Right ventricle myocardium inferior (tissue), 1 donor: Measurements from ENCODE around the gene FTSJ3. TPM values are rescaled to one million over a fixed set of nuclear protein-coding genes. Genes with fewer than 3 reads are reported as not detected.

Source experiments
- ATAC-seq: fragments of 200-7000 bp; cut with Tn5 transposase; one replicate; pipeline ENCODE4 v1.9.1; 2020; ENCODE audit warnings: mild to moderate bottlenecking, moderate library complexity
- DNase-seq: peaks from one replicate; pipeline ENCODE4 v3.0.0; 2021; ENCODE audit errors: missing footprints
- intact Hi-C: fragments of 100-400 bp; cut with DNase I; formaldehyde crosslinking; loops from one replicate; pipeline ENCODE4 v1.11.0; 2022
- total RNA-seq: library from RNA; stranded (reverse); fragmentation: NEBNext Ultra II Directional; extraction: Animal tissue kit (Norgen Biotek cat#: 25700); gene quantifications from one replicate; pipeline ENCODE4 v1.2.1, GENCODE V29; 2021
- donor health status: DM: no; HTN: yes; CAD: no; lungs with severe emphysema.

FTSJ3 gene
- total RNA-seq, 1 donor from 2014 or later = 34.2 TPM

- no peak for DNase-seq
- ATAC-seq = no peak
- intact Hi-C loops = no loop called here
Observed at GRCh38 chr17:63831505-63831904, 4.0 kb upstream of the FTSJ3 start.

GRCh38 chr17:63830904-63831491 lies 3.5 kb upstream of the FTSJ3 start:
- ATAC-seq (no peak), DNase-seq (no peak)
- intact Hi-C loops = no loop called here

GRCh38 chr17:63830278-63830677 lies 2.8 kb upstream of the FTSJ3 start:
- intact Hi-C loops = no loop called here
- ATAC-seq (no peak), DNase-seq (no peak)

GRCh38 chr17:63828936-63829335 lies 1.5 kb upstream of the FTSJ3 start:
- ATAC-seq (no peak), DNase-seq (no peak)
- intact Hi-C loops = loop anchor here (10.0 kb wide), 1 partner anchor 676 kb away; the partner anchor contains the start of genes CEP95 and DDX5

GRCh38 chr17:63827801-63828221 lies 348 bp upstream of the FTSJ3 start:
- DNase-seq = no peak
- intact Hi-C loops = loop anchor here (1.0 to 10.0 kb wide), 2 partner anchors 54 to 677 kb away; partner anchors contain the start of genes CEP95, DDX42 and DDX5
- ATAC-seq = no peak

GRCh38 chr17:63826468-63827001 lies 928 bp downstream of the FTSJ3 start:
- DNase-seq (peak; percentile 74), ATAC-seq (peak; percentile 2)
- intact Hi-C loops = loop anchor here (1.0 to 10.0 kb wide), 2 partner anchors 52 to 678 kb away; partner anchors contain the start of genes CEP95, DDX42 and DDX5

GRCh38 chr17:63824362-63824761 lies 3.1 kb downstream of the FTSJ3 start:
- DNase-seq (no peak), ATAC-seq (no peak)
- intact Hi-C loops = loop anchor here (10.0 kb wide), 1 partner anchor 680 kb away; the partner anchor contains the start of genes CEP95 and DDX5

- ATAC-seq = no peak
- peak; percentile 30 for DNase-seq
- intact Hi-C loops = loop anchor here (10.0 kb wide), 1 partner anchor 681 kb away; the partner anchor contains the start of genes CEP95 and DDX5
Observed at GRCh38 chr17:63823659-63824331, 3.7 kb downstream of the FTSJ3 start.

GRCh38 chr17:63822537-63822936 lies 4.9 kb downstream of the FTSJ3 start:
- intact Hi-C loops = loop anchor here (10.0 kb wide), 1 partner anchor 682 kb away; the partner anchor contains the start of genes CEP95 and DDX5
- DNase-seq (no peak), ATAC-seq (no peak)

- no peak for DNase-seq
- intact Hi-C loops = loop anchor here (10.0 kb wide), 1 partner anchor 683 kb away; the partner anchor contains the start of genes CEP95 and DDX5
- no peak for ATAC-seq
Observed at GRCh38 chr17:63821804-63822203, 5.7 kb downstream of the FTSJ3 start.

- ATAC-seq = no peak
- DNase-seq = no peak
- intact Hi-C loops = loop anchor here (10.0 kb wide), 1 partner anchor 684 kb away; the partner anchor contains the start of genes CEP95 and DDX5
Observed at GRCh38 chr17:63820963-63821561, 6.4 kb downstream of the FTSJ3 start.

GRCh38 chr17:63819585-63820537 lies 7.6 kb downstream of the FTSJ3 start:
- DNase-seq (no peak), ATAC-seq (peak; percentile 22)
- intact Hi-C loops = loop anchor here (10.0 kb wide), 1 partner anchor 685 kb away; the partner anchor contains the start of genes CEP95 and DDX5

- intact Hi-C loops = no loop called here
- ATAC-seq (no peak), DNase-seq (no peak)
Observed at GRCh38 chr17:63819131-63819530, 8.3 kb downstream of the FTSJ3 start.

GRCh38 chr17:63817736-63818385 lies 9.6 kb downstream of the FTSJ3 start:
- DNase-seq = no peak
- ATAC-seq = peak; percentile 30
- intact Hi-C loops = no loop called here

GRCh38 chr17:63816669-63817068 lies 10.8 kb downstream of the FTSJ3 start:
- intact Hi-C loops = no loop called here
- DNase-seq = no peak
- no peak for ATAC-seq

- no peak for ATAC-seq
- intact Hi-C loops = no loop called here
- no peak for DNase-seq
Observed at GRCh38 chr17:63816123-63816522, 11.3 kb downstream of the FTSJ3 start.

GRCh38 chr17:63809970-63810369 lies 17.5 kb downstream of the FTSJ3 start:
- intact Hi-C loops = no loop called here

GRCh38 chr17:63805591-63805990 lies 21.9 kb downstream of the FTSJ3 start:
- intact Hi-C loops = no loop called here
- ATAC-seq (no peak), DNase-seq (no peak)

More at GRCh38 chr17:63809970-63810369, 17.5 kb downstream of the FTSJ3 start:
- DNase-seq = no peak
- no peak for ATAC-seq
